Suppressor macrophage treated with lipopolysaccharide for 1 hour (primary cell): ENCODE measurements around the gene NOTCH2.
"Not testable (repeated sequence)": the region's sequence is repeated elsewhere in the genome, so short reads cannot be mapped to it uniquely, and the experiment has no call there.

Source experiments
- DNase-seq, 3 donors: peaks; one replicate each; pipeline ENCODE4 v3.0.0-alpha.2; 2020 to 2022

Gene NOTCH2

GRCh38 chr1:120069067-120069919 lies at the start of gene NOTCH2:
Gene NOTCH2, minus strand, starts transcription at chr1:120069662. Its CDS starts 256 bp downstream, at chr1:120069406.
- DNase-seq = peak; percentile 28 to 52 (median 29)

GRCh38 chr1:120117371-120118177 lies 48.1 kb upstream of the NOTCH2 start:
- peak in 2 of 3 donors; percentile 21 to 34 for DNase-seq

GRCh38 chr1:120116094-120116493 lies 46.6 kb upstream of the NOTCH2 start:
- DNase-seq = peak in 1 of 3 donors; percentile 19

- DNase-seq = not testable (repeated sequence)
Measured at GRCh38 chr1:120113134-120113533, 43.7 kb upstream of the NOTCH2 start.

- DNase-seq = not testable (repeated sequence)
Measured at GRCh38 chr1:120112212-120112611, 42.8 kb upstream of the NOTCH2 start.

- DNase-seq = not testable (repeated sequence)
Measured at GRCh38 chr1:120111771-120112170, 42.3 kb upstream of the NOTCH2 start.

GRCh38 chr1:120111008-120111407 lies 41.5 kb upstream of the NOTCH2 start:
- DNase-seq = not testable (repeated sequence)

- not testable (repeated sequence) for DNase-seq
Measured at GRCh38 chr1:120109656-120110055, 40.2 kb upstream of the NOTCH2 start.

- DNase-seq = not testable (repeated sequence)
Measured at GRCh38 chr1:120109180-120109579, 39.7 kb upstream of the NOTCH2 start.

GRCh38 chr1:120105288-120105687 lies 35.8 kb upstream of the NOTCH2 start:
- DNase-seq = peak in 1 of 3 donors; percentile 14

GRCh38 chr1:120103768-120104167 lies 34.3 kb upstream of the NOTCH2 start:
- DNase-seq = not testable (repeated sequence)

- not testable (repeated sequence) for DNase-seq
Measured at GRCh38 chr1:120101593-120101992, 32.1 kb upstream of the NOTCH2 start.

GRCh38 chr1:120100590-120100989 lies 31.1 kb upstream of the NOTCH2 start:
- DNase-seq = not testable (repeated sequence)

- not testable (repeated sequence) for DNase-seq
Measured at GRCh38 chr1:120098986-120099759, 29.7 kb upstream of the NOTCH2 start.

- DNase-seq = not testable (repeated sequence)
Measured at GRCh38 chr1:120096981-120097545, 27.6 kb upstream of the NOTCH2 start.

GRCh38 chr1:120093548-120094181 lies 24.2 kb upstream of the NOTCH2 start:
- DNase-seq = not testable (repeated sequence)

GRCh38 chr1:120092232-120093218 lies 23.1 kb upstream of the NOTCH2 start:
- peak in 1 of 3 donors; percentile 18 for DNase-seq

- DNase-seq = not testable (repeated sequence)
Measured at GRCh38 chr1:120090830-120091229, 21.4 kb upstream of the NOTCH2 start.

- DNase-seq = peak; percentile 39 to 69 (median 55)
Measured at GRCh38 chr1:120087959-120088358, 18.5 kb upstream of the NOTCH2 start.

GRCh38 chr1:120069920-120070214 lies 405 bp upstream of the NOTCH2 start:
- not testable (repeated sequence) for DNase-seq

- not testable (repeated sequence) for DNase-seq
Measured at GRCh38 chr1:120068683-120069066, 787 bp downstream of the NOTCH2 start.
